ENCODE measurements around the gene AIF1L. TPM values are rescaled to one million over a fixed set of nuclear protein-coding genes. Genes with fewer than 3 reads are reported as not detected.

The AIF1L gene
- polyA plus RNA-seq (2011; rRNA removed) = 0.05 TPM in 1 of 2 replicates, not detected in the other
- polyA minus RNA-seq (2011; rRNA and poly(A)+ RNA removed) = not detected in 2 replicates

DNA sequence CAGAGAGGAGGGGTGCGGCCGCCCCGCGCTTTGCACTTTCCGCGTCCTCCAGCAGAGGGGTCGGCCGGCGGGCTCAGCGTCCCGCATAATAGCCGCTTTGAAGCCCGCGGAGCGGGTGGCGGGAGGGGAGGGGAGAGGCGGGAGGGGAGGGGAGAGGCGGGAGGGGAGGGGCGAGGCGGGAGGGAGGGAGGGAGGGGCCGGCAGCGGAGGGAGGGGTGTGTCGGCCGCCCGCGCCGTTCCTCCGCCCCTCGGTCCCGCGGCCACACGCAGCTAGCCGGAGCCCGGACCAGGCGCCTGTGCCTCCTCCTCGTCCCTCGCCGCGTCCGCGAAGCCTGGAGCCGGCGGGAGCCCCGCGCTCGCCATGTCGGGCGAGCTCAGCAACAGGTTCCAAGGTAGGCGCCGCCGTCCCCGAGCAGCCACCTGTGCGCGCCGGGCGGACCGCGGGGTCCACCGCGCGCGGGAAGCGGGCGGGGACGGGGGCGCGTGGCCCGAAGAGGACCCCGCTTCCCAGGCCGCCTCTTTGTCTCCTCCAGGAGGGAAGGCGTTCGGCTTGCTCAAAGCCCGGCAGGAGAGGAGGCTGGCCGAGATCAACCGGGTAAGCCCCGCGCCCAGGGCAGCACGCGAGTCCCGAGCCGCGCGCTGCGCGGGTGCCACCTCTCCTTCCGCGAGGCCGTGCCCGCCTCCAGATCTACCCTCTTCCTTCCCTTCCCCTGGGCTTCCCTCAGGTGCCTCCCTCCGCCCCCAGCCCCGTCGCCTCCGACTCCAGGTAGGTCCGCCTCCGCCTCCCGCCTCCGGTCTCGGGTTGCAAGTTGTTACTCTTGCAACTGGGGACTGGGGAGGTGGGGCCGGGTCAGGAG is at the start of gene AIF1L:
AIF1L (plus strand) TSS at position 263 of the 857 bp plus-strand sequence; CDS start at position 362, 99 bp downstream.
- no peak for TF ChIP-seq CTCF (IDR thresholded peaks at IDR 0.05; ENCODE audit: insufficient read depth, low read depth, low read length)
- no peaks in the 10 kb centered on the region for H3K36me3 ChIP-seq (ENCODE audit: control insufficient read depth, insufficient read depth, low read length)
- peaks cover 36% of the 10 kb centered on the region for H3K27me3 ChIP-seq (ENCODE audit: control insufficient read depth, insufficient read depth, low read length)
- POLR2A ChIA-PET = no interaction called here
- no peak for DNase-seq (ENCODE audit: low read depth)
- no peak within 1 kb of the TSS for H3K4me3 ChIP-seq (ENCODE audit: low read depth, low read length)
- CTCF ChIA-PET = interaction anchor here (0.6 kb wide), 1 partner anchor 747 kb away, joined by 3 read pairs; no protein-coding TSS in a partner anchor

DNA sequence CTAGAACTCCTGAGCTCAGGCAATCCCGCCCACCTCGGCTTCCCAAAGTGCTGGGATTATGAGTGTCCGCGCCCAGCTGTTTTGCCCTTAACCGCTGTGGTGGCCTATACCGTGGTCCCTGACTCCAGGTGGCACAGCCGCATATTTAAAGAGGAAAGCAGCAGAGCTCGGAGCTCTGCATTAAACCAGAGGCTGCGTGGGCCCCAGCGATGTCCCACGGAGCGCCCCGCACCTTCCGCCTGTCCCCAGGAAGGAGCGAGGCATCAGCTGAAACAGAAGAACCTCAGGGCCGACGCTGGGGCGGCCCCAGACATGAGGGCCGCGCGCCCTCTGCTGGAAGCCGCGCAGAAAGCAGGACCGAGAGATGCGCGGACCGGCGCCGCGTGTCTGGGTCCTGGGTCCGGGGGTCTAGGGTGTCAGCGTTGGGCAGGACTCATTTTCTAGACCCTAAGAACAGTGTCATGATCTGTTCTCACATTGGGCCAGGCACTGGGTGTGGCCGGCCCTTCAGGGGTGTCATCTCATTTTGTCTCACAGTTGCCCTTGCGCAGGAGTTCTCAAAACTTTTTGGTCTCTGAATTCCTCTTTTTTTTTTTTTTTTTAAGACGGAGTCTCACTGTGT is 49.6 kb upstream of the AIF1L start:
- Histone ChIP-seq H3K4me3 (ENCODE audit: low read depth, low read length) (no peak overlapping the region), H3K36me3 (ENCODE audit: control insufficient read depth, insufficient read depth, low read length) (no peaks in the 10 kb centered on the region), H3K27me3 (ENCODE audit: control insufficient read depth, insufficient read depth, low read length) (no peaks in the 10 kb centered on the region; the same call in 1 of the 2 replicates)
- ChIA-PET POLR2A (interaction anchor here (0.6 to 0.7 kb wide), 2 partner anchors 10 to 46 kb away, joined by 3 to 8 read pairs; no protein-coding TSS in a partner anchor), CTCF (interaction anchor here (0.6 to 6.5 kb wide), 52 partner anchors 11 to 594 kb away, joined by 3 to 52 read pairs (median 4); partner anchors contain the start of genes EXOSC2 and LAMC3)
- no peak for DNase-seq (ENCODE audit: low read depth)
- TF ChIP-seq CTCF (IDR thresholded peaks at IDR 0.05; ENCODE audit: insufficient read depth, low read depth, low read length) = peak; percentile 99

- ChIA-PET POLR2A (no interaction called here), CTCF (interaction anchor here (0.8 to 6.5 kb wide), 7 partner anchors 9 to 346 kb away, joined by 3 to 52 read pairs (median 11); partner anchors contain the start of gene LAMC3)
- no peaks in the 10 kb centered on the region for H3K36me3 ChIP-seq (ENCODE audit: control insufficient read depth, insufficient read depth, low read length)
- no peak for DNase-seq (ENCODE audit: low read depth)
- H3K4me3 ChIP-seq (ENCODE audit: low read depth, low read length) = no peak overlapping the region
- H3K27me3 ChIP-seq (ENCODE audit: control insufficient read depth, insufficient read depth, low read length) = no peaks in the 10 kb centered on the region; the same call in 1 of the 2 replicates
- TF ChIP-seq CTCF (IDR thresholded peaks at IDR 0.05; ENCODE audit: insufficient read depth, low read depth, low read length) = no peak
Observed at GRCh38 chr9:131048332-131048731, 48.0 kb upstream of the AIF1L start.

GRCh38 chr9:131048820-131049219 is 47.5 kb upstream of the AIF1L start:
- no peak for TF ChIP-seq CTCF (IDR thresholded peaks at IDR 0.05; ENCODE audit: insufficient read depth, low read depth, low read length)
- ChIA-PET POLR2A (no interaction called here), CTCF (interaction anchor here (0.9 to 6.5 kb wide), 4 partner anchors 9 to 347 kb away, joined by 5 to 52 read pairs (median 8); no protein-coding TSS in a partner anchor)
- Histone ChIP-seq H3K4me3 (ENCODE audit: low read depth, low read length) (no peak overlapping the region), H3K27me3 (ENCODE audit: control insufficient read depth, insufficient read depth, low read length) (no peaks in the 10 kb centered on the region; the same call in 1 of the 2 replicates), H3K36me3 (ENCODE audit: control insufficient read depth, insufficient read depth, low read length) (no peaks in the 10 kb centered on the region)
- DNase-seq (ENCODE audit: low read depth) = no peak
